GM12872 (cell line): ENCODE data around the gene TM4SF20.

ENCODE experiments used
- TF ChIP-seq, protein P1 (sequence below): IDR thresholded peaks from 3 replicates; pipeline ENCODE4 v1.5.1; 2011; ENCODE audit warnings: low read depth, mild to moderate bottlenecking, low read length, moderate library complexity; ENCODE audit not compliant: insufficient read depth

The TM4SF20 gene

GRCh38 chr2:227363756-227364155 is 15.3 kb downstream of the TM4SF20 start:
- TF ChIP-seq, protein P1, sequence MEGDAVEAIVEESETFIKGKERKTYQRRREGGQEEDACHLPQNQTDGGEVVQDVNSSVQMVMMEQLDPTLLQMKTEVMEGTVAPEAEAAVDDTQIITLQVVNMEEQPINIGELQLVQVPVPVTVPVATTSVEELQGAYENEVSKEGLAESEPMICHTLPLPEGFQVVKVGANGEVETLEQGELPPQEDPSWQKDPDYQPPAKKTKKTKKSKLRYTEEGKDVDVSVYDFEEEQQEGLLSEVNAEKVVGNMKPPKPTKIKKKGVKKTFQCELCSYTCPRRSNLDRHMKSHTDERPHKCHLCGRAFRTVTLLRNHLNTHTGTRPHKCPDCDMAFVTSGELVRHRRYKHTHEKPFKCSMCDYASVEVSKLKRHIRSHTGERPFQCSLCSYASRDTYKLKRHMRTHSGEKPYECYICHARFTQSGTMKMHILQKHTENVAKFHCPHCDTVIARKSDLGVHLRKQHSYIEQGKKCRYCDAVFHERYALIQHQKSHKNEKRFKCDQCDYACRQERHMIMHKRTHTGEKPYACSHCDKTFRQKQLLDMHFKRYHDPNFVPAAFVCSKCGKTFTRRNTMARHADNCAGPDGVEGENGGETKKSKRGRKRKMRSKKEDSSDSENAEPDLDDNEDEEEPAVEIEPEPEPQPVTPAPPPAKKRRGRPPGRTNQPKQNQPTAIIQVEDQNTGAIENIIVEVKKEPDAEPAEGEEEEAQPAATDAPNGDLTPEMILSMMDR, result peak; percentile 39; the same call in 2 of the 3 replicates

- TF ChIP-seq, protein P1, result no peak
Observed at GRCh38 chr2:227360351-227360750, 18.8 kb downstream of the TM4SF20 start.

DNA sequence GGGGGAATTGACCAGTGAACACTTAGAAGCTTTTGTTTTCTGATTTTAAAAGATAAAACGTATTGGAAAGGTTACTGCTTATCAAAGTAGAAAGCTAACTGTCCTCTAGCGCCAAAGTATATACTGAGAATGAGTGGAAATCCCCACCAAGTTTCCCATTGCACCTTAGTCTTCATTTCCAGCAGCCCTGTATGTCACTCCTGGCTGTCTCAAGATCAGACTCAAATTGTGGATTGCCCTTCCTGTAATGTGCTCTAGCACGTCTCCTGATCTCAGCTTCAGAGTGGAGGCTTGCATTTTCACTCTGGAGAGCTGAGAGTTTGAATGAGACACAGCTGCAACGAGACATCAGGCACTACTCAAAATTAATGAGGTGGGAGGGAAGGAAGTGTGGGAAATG is 27.5 kb downstream of the TM4SF20 start:
- TF ChIP-seq, protein P1, result no peak

GRCh38 chr2:227349989-227350612 is 29.0 kb downstream of the TM4SF20 start:
- TF ChIP-seq, protein P1, result no peak

- TF ChIP-seq, protein P1, result no peak
Observed at GRCh38 chr2:227348324-227348723, 30.8 kb downstream of the TM4SF20 start.

DNA sequence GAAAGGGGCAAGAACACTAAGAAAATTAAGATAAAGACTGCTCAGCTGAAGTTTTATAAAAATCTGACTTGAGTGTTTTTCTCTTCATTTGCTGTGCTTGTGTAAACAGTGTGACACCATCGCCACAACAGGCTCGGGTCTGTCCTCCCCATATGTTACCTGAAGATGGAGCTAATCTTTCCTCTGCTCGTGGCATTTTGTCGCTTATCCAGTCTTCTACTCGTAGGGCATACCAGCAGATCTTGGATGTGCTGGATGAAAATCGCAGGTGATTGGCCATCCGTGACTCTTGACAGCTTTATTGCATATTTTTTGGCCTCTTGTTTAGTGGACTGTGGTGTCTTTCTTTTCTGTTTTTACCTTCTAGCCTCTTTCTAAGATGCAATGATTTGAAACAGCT is 32.0 kb downstream of the TM4SF20 start:
- TF ChIP-seq, protein P1, result no peak

- TF ChIP-seq, protein P1, result no peak
Observed at GRCh38 chr2:227344231-227344630, 34.9 kb downstream of the TM4SF20 start.
